ENCODE data around the gene CDA.

- TF ChIP-seq CTCF (IDR thresholded peaks at IDR 0.05) (no peak), POLR2AphosphoS5 (IDR thresholded peaks at IDR 0.05) (no peak)
Measured at GRCh38 chr1:20626524-20626923, 37.6 kb downstream of the CDA start.

Data from stomach (tissue), 4 donors.